Sigmoid colon (tissue), 7 donors: ENCODE data around the gene ANKRD33B. TPM values are rescaled to one million over a fixed set of nuclear protein-coding genes. Genes with fewer than 3 reads are reported as not detected.
"Not testable (repeated sequence)": the region's sequence is repeated elsewhere in the genome, so short reads cannot be mapped to it uniquely, and the experiment has no call there.

Source experiments
- DNase-seq: peaks from one replicate; pipeline ENCODE4 v3.0.0-alpha.2; 2019
- H3K27ac ChIP-seq, 4 donors: fragments of 200-600 bp; sonication (generic); one replicate each; pipeline ENCODE4 v1.5.1; 2016 to 2019; ENCODE audit warnings: mild to moderate bottlenecking in 1 of 4
- H3K27me3 ChIP-seq, 3 donors: fragments of 200-600 bp; sonication (generic); one replicate each; pipeline ENCODE4 v1.5.1; 2019; ENCODE audit warnings: mild to moderate bottlenecking in 1 of 3
- H3K36me3 ChIP-seq, 4 donors: fragments of 200-600 bp; sonication (generic); one replicate each; pipeline ENCODE4 v1.5.1; 2016 to 2019
- H3K4me1 ChIP-seq, 4 donors: fragments of 200-600 bp; sonication (generic); one replicate each; pipeline ENCODE4 v1.5.1; 2017 to 2019
- H3K4me3 ChIP-seq, 4 donors: fragments of 200-600 bp; sonication (generic); one replicate each; pipeline ENCODE4 v1.5.1; 2017 to 2019; ENCODE audit warnings: mild to moderate bottlenecking in 2 of 4, moderate library complexity in 1 of 4
- H3K9me3 ChIP-seq, 4 donors: fragments of 200-600 bp in 3 of 4; sonication (generic) in 3 of 4; one replicate each; pipeline versions ENCODE4 v1.5.1 to v1.6.1; 2013 to 2019
- EP300 ChIP-seq, 4 donors: sonication (generic); formaldehyde crosslinking; IDR thresholded peaks; one replicate each; pipeline ENCODE4 v1.6.1; 2017; ENCODE audit warnings: antibody characterized with exemption in 4 of 4
- POLR2A ChIP-seq, 2 donors: fragments of 450-650 bp; IDR thresholded peaks; one replicate each; pipeline ENCODE4 v1.6.1; 2016; ENCODE audit warnings: antibody characterized with exemption in 2 of 2, mild to moderate bottlenecking in 2 of 2, moderate library complexity in 2 of 2
- POLR2AphosphoS5 ChIP-seq, 4 donors: sonication (generic); formaldehyde crosslinking; IDR thresholded peaks; one replicate each; pipeline ENCODE4 v1.6.1; 2017; ENCODE audit warnings: antibody characterized with exemption in 4 of 4
- WGBS, 2 donors: extraction: QIAGEN DNeasy Blood & Tissue Kit; methylation state at CpG; one replicate each; pipeline ENCODE4 v1.1.7; 2013; 5-methylcytosine and 5-hydroxymethylcytosine counted together
- intact Hi-C: fragments of 100-400 bp; cut with DNase I; formaldehyde crosslinking; loops from one replicate; pipeline ENCODE4 v1.15.1; 2023
- polyA plus RNA-seq, 3 donors: library from polyadenylated mRNA; stranded (reverse); fragments of 200-250 nt; gene quantifications; one replicate each; pipeline ENCODE4 v1.2.3, GENCODE V29; 2013
- total RNA-seq, 4 donors: library from RNA; depleted of rRNA; stranded (reverse); fragments of >200 nt; gene quantifications; one replicate each; pipeline ENCODE4 v1.1.0, GENCODE V29; 2016
- TF ChIP-seq, protein P1 (sequence below), 4 experiments: fragments of 450-650 bp in 3 of 4; fragments of 200-600 bp in 1 of 4; IDR thresholded peaks; one replicate each; pipeline ENCODE4 v1.5.1; 2016 to 2019; ENCODE audit warnings: antibody characterized with exemption in 4 of 4, mild to moderate bottlenecking in 3 of 4, moderate library complexity in 2 of 4
- donor health status: healthy with polysubstance abuse.
- donor health status: Bipolar disorder and iron deficiency.
- donor health status: healthy.

ANKRD33B gene
- total and polyA plus RNA-seq, 7 donors: 0.23 to 4.6 (median 2.7) TPM

DNA sequence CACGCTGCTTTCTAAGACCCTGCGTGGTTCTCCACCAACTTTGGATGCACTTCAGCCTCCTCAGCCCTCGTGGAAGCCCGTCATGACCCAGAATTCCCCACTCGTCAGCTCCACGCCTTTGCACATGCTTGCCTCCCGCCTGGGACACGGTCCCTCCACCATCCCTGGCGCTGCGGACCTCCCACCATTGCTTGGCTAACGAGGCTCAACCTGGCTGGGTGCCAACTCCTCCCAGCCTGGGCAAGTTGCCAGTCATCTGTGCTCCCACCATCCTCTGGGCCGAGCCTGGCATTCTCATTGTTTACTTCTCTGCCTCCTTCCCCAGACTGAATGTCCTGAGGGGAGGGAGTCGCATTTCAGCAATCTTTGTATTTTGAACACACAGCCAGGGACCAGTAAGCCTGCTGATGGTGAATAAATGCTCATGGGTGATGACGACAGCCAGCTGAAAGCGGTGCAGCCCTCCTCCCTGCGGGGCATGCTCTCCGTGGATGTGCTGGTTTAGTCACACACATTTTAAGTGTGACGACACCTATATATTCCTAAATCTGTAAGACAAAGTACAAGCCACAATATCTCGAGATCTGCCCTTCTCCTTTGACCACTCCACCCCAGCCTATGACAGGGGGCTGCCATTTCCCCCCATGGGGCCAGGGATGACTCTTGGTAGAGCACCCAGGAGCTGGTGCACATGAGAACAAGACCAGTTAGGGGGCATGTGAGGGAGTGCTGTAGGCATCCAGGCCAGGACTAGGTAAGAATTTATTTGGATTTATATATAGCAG, 37.6 kb downstream of the ANKRD33B start:
- H3K4me1 ChIP-seq: peaks cover 0 to 16% (median 13%) of the 10 kb centered on the region in 4 donors
- H3K9me3 ChIP-seq: no peaks in the 10 kb centered on the region
- peak; percentile 92 for DNase-seq
- intact Hi-C loops: no loop called here
- H3K4me3 ChIP-seq: no peak overlapping the region
- 20 to 54% methylated on average over 19 of the region's 19 CpGs for WGBS, 2 donors
- TF ChIP-seq EP300 (IDR thresholded peaks at IDR 0.05) (peak in 1 of 4 donors; percentile 63), POLR2A (IDR thresholded peaks at IDR 0.05) (no peak), POLR2AphosphoS5 (IDR thresholded peaks at IDR 0.05) (peak; percentile 51 to 88 (median 76))
- TF ChIP-seq, protein P1, sequence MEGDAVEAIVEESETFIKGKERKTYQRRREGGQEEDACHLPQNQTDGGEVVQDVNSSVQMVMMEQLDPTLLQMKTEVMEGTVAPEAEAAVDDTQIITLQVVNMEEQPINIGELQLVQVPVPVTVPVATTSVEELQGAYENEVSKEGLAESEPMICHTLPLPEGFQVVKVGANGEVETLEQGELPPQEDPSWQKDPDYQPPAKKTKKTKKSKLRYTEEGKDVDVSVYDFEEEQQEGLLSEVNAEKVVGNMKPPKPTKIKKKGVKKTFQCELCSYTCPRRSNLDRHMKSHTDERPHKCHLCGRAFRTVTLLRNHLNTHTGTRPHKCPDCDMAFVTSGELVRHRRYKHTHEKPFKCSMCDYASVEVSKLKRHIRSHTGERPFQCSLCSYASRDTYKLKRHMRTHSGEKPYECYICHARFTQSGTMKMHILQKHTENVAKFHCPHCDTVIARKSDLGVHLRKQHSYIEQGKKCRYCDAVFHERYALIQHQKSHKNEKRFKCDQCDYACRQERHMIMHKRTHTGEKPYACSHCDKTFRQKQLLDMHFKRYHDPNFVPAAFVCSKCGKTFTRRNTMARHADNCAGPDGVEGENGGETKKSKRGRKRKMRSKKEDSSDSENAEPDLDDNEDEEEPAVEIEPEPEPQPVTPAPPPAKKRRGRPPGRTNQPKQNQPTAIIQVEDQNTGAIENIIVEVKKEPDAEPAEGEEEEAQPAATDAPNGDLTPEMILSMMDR (IDR thresholded peaks at IDR 0.05): no peak
- H3K36me3 ChIP-seq: no peaks in the 10 kb centered on the region
- H3K27ac ChIP-seq: peak overlapping the region; percentile 58 to 73 (median 66)
- no peaks in the 10 kb centered on the region for H3K27me3 ChIP-seq

DNA sequence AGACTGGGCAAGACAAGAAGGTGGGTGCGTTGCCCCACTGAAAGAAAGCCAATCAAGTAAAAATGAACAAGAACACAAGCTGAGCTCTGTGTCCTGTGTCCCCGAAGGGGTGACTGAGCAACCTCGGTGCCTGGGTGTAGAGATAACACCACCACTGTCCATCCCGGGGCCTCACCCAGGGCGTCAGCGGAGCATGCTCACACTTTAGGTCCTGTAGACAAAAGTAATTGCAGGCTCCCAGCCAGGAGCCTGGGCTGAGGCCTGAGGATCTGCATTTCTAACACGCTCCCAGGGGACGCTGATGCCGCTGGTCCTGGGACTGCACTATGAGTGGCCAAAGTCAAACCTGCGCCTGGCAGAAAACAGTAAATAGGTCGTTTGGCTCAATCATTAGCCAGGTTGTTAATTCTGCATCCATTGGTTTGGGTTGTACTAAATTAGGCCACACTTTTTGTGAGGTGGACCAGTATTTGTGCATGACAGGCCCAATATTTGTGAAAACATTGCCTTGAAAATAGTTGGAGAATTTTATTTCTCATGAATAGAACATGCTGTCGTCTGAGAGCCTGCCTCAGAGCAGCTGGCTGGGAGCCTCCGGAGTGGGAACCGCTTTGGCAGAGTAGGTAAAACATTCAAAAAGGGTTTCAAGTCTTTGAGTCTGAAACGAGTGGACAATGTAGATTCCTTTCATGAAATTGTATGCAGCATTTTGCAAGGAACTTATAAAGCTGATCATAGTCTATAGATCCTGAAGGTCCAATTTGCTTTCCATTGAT, 38.3 kb downstream of the ANKRD33B start:
- TF ChIP-seq POLR2A (IDR thresholded peaks at IDR 0.05) (no peak), EP300 (IDR thresholded peaks at IDR 0.05) (no peak), POLR2AphosphoS5 (IDR thresholded peaks at IDR 0.05) (no peak)
- TF ChIP-seq, protein P1 (IDR thresholded peaks at IDR 0.05): no peak
- WGBS, 2 donors: 44 to 77% methylated on average over 15 of the region's 15 CpGs
- intact Hi-C loops: no loop called here
- no peaks in the 10 kb centered on the region for H3K9me3 ChIP-seq
- no peak for DNase-seq
- peak overlapping the region; percentile 58 to 73 (median 66) for H3K27ac ChIP-seq
- H3K4me3 ChIP-seq: no peak overlapping the region
- peaks cover 0 to 18% (median 15%) of the 10 kb centered on the region in 4 donors for H3K4me1 ChIP-seq
- no peaks in the 10 kb centered on the region for H3K36me3 ChIP-seq
- no peaks in the 10 kb centered on the region for H3K27me3 ChIP-seq

DNA sequence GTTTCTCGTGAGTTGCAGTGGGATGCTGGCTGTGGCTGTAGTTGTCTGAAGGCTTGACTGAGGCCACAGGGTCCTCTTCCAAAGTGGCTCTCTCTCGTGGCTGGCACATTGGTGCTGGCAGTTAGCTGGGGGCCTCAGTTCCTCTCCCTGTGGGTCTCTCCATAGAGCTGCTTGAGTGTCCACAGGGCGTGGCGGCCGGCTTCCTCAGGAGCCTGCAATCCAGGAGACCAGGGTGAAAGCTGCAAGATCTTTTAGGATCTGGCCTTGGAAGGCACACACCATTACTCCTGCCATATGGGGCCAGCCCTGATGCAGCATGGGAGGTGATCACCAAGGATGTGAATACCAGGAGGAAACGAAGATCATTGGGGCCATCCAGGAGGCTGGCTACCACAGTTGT, 41.1 kb downstream of the ANKRD33B start:
- Histone ChIP-seq H3K27me3 (no peaks in the 10 kb centered on the region), H3K27ac (no peak overlapping the region), H3K4me3 (no peak overlapping the region), H3K4me1 (peaks cover 0 to 30% (median 21%) of the 10 kb centered on the region in 4 donors), H3K36me3 (no peaks in the 10 kb centered on the region), H3K9me3 (no peaks in the 10 kb centered on the region)
- intact Hi-C loops: no loop called here
- TF ChIP-seq, protein P1 (IDR thresholded peaks at IDR 0.05): no peak
- TF ChIP-seq POLR2A (IDR thresholded peaks at IDR 0.05): no peak
- no peak for TF ChIP-seq POLR2AphosphoS5 (IDR thresholded peaks at IDR 0.05)
- no peak for TF ChIP-seq EP300 (IDR thresholded peaks at IDR 0.05)
- 84 to 92% methylated on average over 6 of the region's 6 CpGs for WGBS, 2 donors
- DNase-seq: no peak

DNA sequence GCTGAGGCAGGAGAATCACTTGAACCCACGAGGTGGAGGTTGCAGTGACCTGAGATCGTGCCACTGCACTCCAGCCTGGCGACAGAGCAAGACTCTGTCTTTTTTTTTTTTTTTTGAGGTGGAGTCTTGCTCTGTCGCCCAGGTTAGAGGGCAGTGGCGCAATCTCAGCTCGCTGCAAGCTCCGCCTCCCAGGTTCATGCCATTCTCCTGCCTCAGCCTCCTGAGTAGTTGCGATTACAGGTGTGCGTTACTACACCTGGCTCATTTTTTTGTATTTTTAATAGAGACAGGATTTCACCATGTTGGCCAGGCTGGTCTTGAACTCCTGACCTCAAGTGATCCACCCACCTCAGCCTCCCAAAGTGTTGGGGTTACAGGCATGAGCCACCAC, 42.8 kb downstream of the ANKRD33B start:
- H3K4me3 ChIP-seq, H3K9me3 ChIP-seq, H3K27ac ChIP-seq, H3K36me3 ChIP-seq, H3K27me3 ChIP-seq, intact Hi-C loops, DNase-seq: not testable (repeated sequence)
- H3K4me1 ChIP-seq: peaks cover 0 to 23% (median 13%) of the 10 kb centered on the region in 4 donors
- 87 to 91% methylated on average over 9 of the region's 9 CpGs for WGBS, 2 donors

DNA sequence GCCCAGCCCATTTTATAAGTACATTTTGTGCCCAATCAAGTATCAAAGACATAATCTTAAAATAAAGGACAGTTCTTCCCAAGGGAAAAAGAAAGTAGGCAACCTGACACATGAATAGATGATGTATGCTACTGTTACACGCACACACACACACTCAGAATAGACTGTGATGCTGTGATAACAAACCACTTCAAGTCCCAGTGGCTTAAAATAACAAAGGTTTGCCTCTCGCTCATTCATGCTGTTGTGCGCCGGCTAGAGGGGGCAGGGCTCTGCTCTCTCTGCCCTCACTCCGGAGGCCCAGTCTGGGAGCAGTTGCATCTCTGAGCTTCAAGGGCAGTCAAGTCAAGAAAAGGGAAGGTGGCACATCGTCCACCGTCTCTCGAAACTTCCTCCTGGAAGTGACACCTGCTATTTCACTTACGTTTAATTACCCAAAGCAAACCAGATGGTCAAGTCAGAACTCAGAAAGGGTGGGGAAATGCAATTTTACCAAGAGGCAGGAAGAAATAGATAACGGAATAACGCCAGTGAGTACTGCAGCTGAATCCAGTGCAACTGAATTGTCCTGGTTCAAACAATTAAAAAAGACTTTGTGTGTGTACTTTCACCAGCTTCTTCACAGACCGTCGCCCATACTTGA, 43.3 kb downstream of the ANKRD33B start:
- no peaks in the 10 kb centered on the region for H3K9me3 ChIP-seq
- intact Hi-C loops: no loop called here
- 8 to 18% methylated on average over 13 of the region's 13 CpGs for WGBS, 2 donors
- H3K27me3 ChIP-seq: no peaks in the 10 kb centered on the region
- H3K4me3 ChIP-seq: no peak overlapping the region
- TF ChIP-seq EP300 (IDR thresholded peaks at IDR 0.05) (no peak), POLR2AphosphoS5 (IDR thresholded peaks at IDR 0.05) (no peak), POLR2A (IDR thresholded peaks at IDR 0.05) (no peak)
- TF ChIP-seq, protein P1 (IDR thresholded peaks at IDR 0.05): no peak
- no peak for DNase-seq
- H3K27ac ChIP-seq: peak overlapping the region in 3 of 4 donors; percentile 17 to 40 (median 38)
- H3K36me3 ChIP-seq: no peaks in the 10 kb centered on the region
- H3K4me1 ChIP-seq: peaks cover 0 to 18% (median 8%) of the 10 kb centered on the region in 4 donors
